H9 (cell line): Measurements from ENCODE around the gene SIGLEC14. TPM values are rescaled to one million over a fixed set of nuclear protein-coding genes. Genes with fewer than 3 reads are reported as not detected.
A peak's percentile ranks its signal among the peaks of the same experiment; 100 is the strongest.

Source experiments
- DNase-seq: peaks from one replicate; pipeline ENCODE4 v3.0.0-alpha.2; 2017
- H2AFZ ChIP-seq: one replicate; pipeline ENCODE4 v1.6.1; 2013; ENCODE audit warnings: mild to moderate bottlenecking, low read length, control low read depth, moderate library complexity
- H2AK5ac ChIP-seq: 2 replicates; pipeline ENCODE4 v1.6.1; 2013; ENCODE audit warnings: low read length, control low read depth, mixed read lengths; ENCODE audit not compliant: insufficient read length
- H2BK120ac ChIP-seq: one replicate; pipeline ENCODE4 v1.6.1; 2013; ENCODE audit warnings: low read depth, mild to moderate bottlenecking, low read length, control low read depth, inconsistent platforms; ENCODE audit not compliant: poor library complexity, severe bottlenecking
- H2BK12ac ChIP-seq: 2 replicates; pipeline ENCODE4 v1.6.1; 2013; ENCODE audit warnings: low read length, control low read depth, mixed read lengths, low read depth; ENCODE audit not compliant: insufficient read length
- H2BK15ac ChIP-seq: 2 replicates; pipeline ENCODE4 v1.6.1; 2013; ENCODE audit warnings: low read depth, low read length, control low read depth
- H2BK20ac ChIP-seq: one replicate; pipeline ENCODE4 v1.6.1; 2013; ENCODE audit warnings: low read depth, mild to moderate bottlenecking, low read length, control low read depth, inconsistent platforms; ENCODE audit not compliant: poor library complexity, severe bottlenecking
- H2BK5ac ChIP-seq: 2 replicates; pipeline ENCODE4 v1.6.1; 2013; ENCODE audit warnings: low read length, control low read depth, mixed read lengths; ENCODE audit not compliant: insufficient read length
- H3K14ac ChIP-seq: 2 replicates; pipeline ENCODE4 v1.6.1; 2013; ENCODE audit warnings: low read length, control low read depth; ENCODE audit not compliant: insufficient read depth
- H3K18ac ChIP-seq: 2 replicates; pipeline ENCODE4 v1.6.1; 2013; ENCODE audit warnings: low read depth, mild to moderate bottlenecking, mixed read lengths, low read length, control low read depth; ENCODE audit not compliant: insufficient read length
- H3K23ac ChIP-seq: 2 replicates; pipeline ENCODE4 v1.6.1; 2013; ENCODE audit warnings: low read length, control low read depth, mixed read lengths, low read depth; ENCODE audit not compliant: insufficient read length
- H3K23me2 ChIP-seq: 2 replicates; pipeline ENCODE4 v1.6.1; 2013; ENCODE audit warnings: low read depth, mild to moderate bottlenecking, mixed read lengths, low read length, control low read depth; ENCODE audit not compliant: insufficient read length, poor library complexity, severe bottlenecking
- H3K27ac ChIP-seq: 2 replicates; pipeline ENCODE4 v1.5.1; 2013; ENCODE audit warnings: low read length, control low read depth, mixed read lengths, low read depth; ENCODE audit not compliant: insufficient read length
- H3K27me3 ChIP-seq: 2 replicates; pipeline ENCODE4 v1.6.1; 2013; ENCODE audit warnings: low read length, control low read depth, inconsistent platforms; ENCODE audit not compliant: insufficient read depth
- H3K4ac ChIP-seq: 2 replicates; pipeline ENCODE4 v1.6.1; 2013; ENCODE audit warnings: low read depth, mild to moderate bottlenecking, control low read depth, inconsistent platforms, low read length, moderate library complexity
- H3K4me1 ChIP-seq: 2 replicates; pipeline ENCODE4 v1.6.1; 2013; ENCODE audit warnings: low read length, control low read depth, inconsistent platforms; ENCODE audit not compliant: insufficient read depth
- H3K4me2 ChIP-seq: 2 replicates; pipeline ENCODE4 v1.6.1; 2013; ENCODE audit warnings: low read length, control low read depth, mixed read lengths; ENCODE audit not compliant: insufficient read length, insufficient read depth
- H3K56ac ChIP-seq: 2 replicates; pipeline ENCODE4 v1.6.1; 2013; ENCODE audit warnings: low read depth, mild to moderate bottlenecking, mixed read lengths, low read length, control low read depth; ENCODE audit not compliant: insufficient read length
- H3K79me1 ChIP-seq: 2 replicates; pipeline ENCODE4 v1.6.1; 2013; ENCODE audit warnings: low read depth, mild to moderate bottlenecking, moderate library complexity, low read length, control low read depth, inconsistent platforms; ENCODE audit not compliant: insufficient read depth, poor library complexity, severe bottlenecking
- H3K79me2 ChIP-seq: 2 replicates; pipeline ENCODE4 v1.6.1; 2013; ENCODE audit warnings: low read length, control low read depth, inconsistent platforms; ENCODE audit not compliant: insufficient read depth
- H3K9ac ChIP-seq: 2 replicates; pipeline ENCODE4 v1.6.1; 2013; ENCODE audit warnings: low read length, control low read depth, mixed read lengths; ENCODE audit not compliant: insufficient read length; ENCODE audit errors: extremely low read depth
- H3K9me3 ChIP-seq: one replicate; pipeline ENCODE4 v1.6.1; 2013; ENCODE audit warnings: low read depth, low read length, inconsistent platforms; ENCODE audit not compliant: control insufficient read depth
- H3T11ph ChIP-seq: one replicate; pipeline ENCODE4 v1.6.1; 2013; ENCODE audit warnings: mild to moderate bottlenecking, low read length, control low read depth, inconsistent platforms
- H4K20me1 ChIP-seq: one replicate; pipeline ENCODE4 v1.6.1; 2013; ENCODE audit not compliant: control insufficient read depth, insufficient read length, insufficient read depth
- H4K5ac ChIP-seq: 2 replicates; pipeline ENCODE4 v1.6.1; 2013; ENCODE audit warnings: low read depth, mild to moderate bottlenecking, mixed read lengths, low read length, control low read depth; ENCODE audit not compliant: insufficient read length
- H4K8ac ChIP-seq: replicated peaks from 2 replicates; pipeline ENCODE4 v1.6.1; 2013; ENCODE audit warnings: low read length, control low read depth, mixed read lengths, low read depth; ENCODE audit not compliant: insufficient read length
- H4K91ac ChIP-seq: 2 replicates; pipeline ENCODE4 v1.6.1; 2013; ENCODE audit warnings: low read depth, mild to moderate bottlenecking, moderate library complexity, mixed read lengths, low read length, control low read depth; ENCODE audit not compliant: insufficient read length
- H3K27ac Mint-ChIP-seq, 3 experiments: 2 replicates in 2 of 3; 3 replicates in 1 of 3; pipeline ENCODE4 v1.8.0; 2020 to 2021; ENCODE audit warnings: mixed read lengths in 3 of 3, mild to moderate bottlenecking in 1 of 3, moderate library complexity in 1 of 3
- H3K27me3 Mint-ChIP-seq: 2 replicates; pipeline ENCODE4 v1.8.0; 2021; ENCODE audit warnings: low read depth, mild to moderate bottlenecking, moderate library complexity, mixed read lengths
- H3K36me3 Mint-ChIP-seq, 3 experiments: 2 replicates in 2 of 3; 3 replicates in 1 of 3; pipeline ENCODE4 v1.8.0; 2020 to 2021; ENCODE audit warnings: low read depth in 3 of 3, mixed read lengths in 3 of 3; ENCODE audit not compliant: insufficient read depth in 1 of 3
- H3K4me1 Mint-ChIP-seq, 2 experiments: 2 replicates each; pipeline ENCODE4 v1.8.0; 2020; ENCODE audit warnings: mixed read lengths in 2 of 2
- H3K4me3 Mint-ChIP-seq, 2 experiments: 2 replicates in 1 of 2; 3 replicates in 1 of 2; pipeline ENCODE4 v1.8.0; 2020 to 2021; ENCODE audit warnings: mild to moderate bottlenecking in 2 of 2, mixed read lengths in 2 of 2, moderate library complexity in 1 of 2
- H3K9me3 Mint-ChIP-seq, 2 experiments: 2 replicates in 1 of 2; 3 replicates in 1 of 2; pipeline ENCODE4 v1.8.0; 2020; ENCODE audit warnings: mild to moderate bottlenecking in 2 of 2, mixed read lengths in 2 of 2, moderate library complexity in 1 of 2
- CTCF ChIP-seq: fragments of 200-600 bp; sonication (generic); conservative IDR thresholded peaks from 3 replicates; pipeline ENCODE4 v1.8.0; 2021; ENCODE audit warnings: antibody characterized with exemption, mild to moderate bottlenecking
- WGBS: extraction: QIAGEN DNeasy Blood & Tissue Kit; methylation state at CpG from one replicate; pipeline ENCODE4 v1.1.7; 2013; ENCODE audit warnings: missing lambda C conversion rate, low lambda C conversion rate, mixed read lengths; ENCODE audit not compliant: insufficient read length; ENCODE audit errors: extremely low coverage; 5-methylcytosine and 5-hydroxymethylcytosine counted together
- total RNA-seq: library from RNA; stranded (reverse); gene quantifications from 2 replicates; pipeline ENCODE4 v1.2.1, GENCODE V29; 2021

Gene SIGLEC14
- total RNA-seq, 1 experiment from 2014 or later, result not detected

DNA sequence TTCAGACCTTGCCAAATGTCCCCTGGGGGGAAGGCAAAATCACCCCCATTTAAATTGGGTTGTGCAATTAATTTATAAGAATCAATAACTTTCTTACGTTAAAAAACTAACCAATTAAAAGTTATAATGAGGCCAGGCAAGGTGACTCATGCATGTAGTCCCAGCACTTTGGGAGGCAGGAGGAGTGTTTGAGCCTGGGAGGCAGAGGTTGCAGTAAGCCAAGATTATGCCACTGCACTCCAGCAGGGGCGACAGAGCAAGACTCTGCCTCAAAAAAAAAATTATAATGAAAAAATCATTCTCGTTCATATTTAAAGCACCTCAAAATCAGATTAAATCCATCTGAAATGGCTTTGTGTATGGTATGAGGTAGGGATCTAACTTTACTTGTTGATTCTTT is 18.4 kb upstream of the SIGLEC14 start:
- TF ChIP-seq CTCF, result peak; percentile 45; the same call in 1 of the 3 replicates
- H3K36me3 Mint-ChIP-seq, result no peaks in the 10 kb centered on the region
- peaks cover 24 to 56% of the 10 kb centered on the region in 2 experiments for H3K9me3 Mint-ChIP-seq
- no peak overlapping the region for H2AK5ac ChIP-seq
- H2AFZ ChIP-seq, result no peak overlapping the region
- H3K9me3 ChIP-seq, result no peaks in the 10 kb centered on the region
- peaks cover 36% of the 10 kb centered on the region for H3K27me3 Mint-ChIP-seq
- H2BK15ac ChIP-seq, result no peak overlapping the region
- no peaks in the 10 kb centered on the region for H3K4me1 ChIP-seq
- no peak overlapping the region for H4K91ac ChIP-seq
- no peak overlapping the region for H4K8ac ChIP-seq
- no peaks in the 10 kb centered on the region for H4K20me1 ChIP-seq
- no peaks in the 10 kb centered on the region for H3K79me1 ChIP-seq
- no peak for DNase-seq
- H3K27me3 ChIP-seq, result no peaks in the 10 kb centered on the region
- H3T11ph ChIP-seq, result no peak overlapping the region
- H3K23ac ChIP-seq, result no peak overlapping the region
- H3K14ac ChIP-seq, result no peak overlapping the region
- no peak overlapping the region for H2BK12ac ChIP-seq
- no peak overlapping the region for H3K9ac ChIP-seq
- no peak overlapping the region for H4K5ac ChIP-seq
- H3K79me2 ChIP-seq, result no peaks in the 10 kb centered on the region
- H3K4me1 Mint-ChIP-seq, result no peaks in the 10 kb centered on the region
- H3K4ac ChIP-seq, result no peak overlapping the region
- H3K56ac ChIP-seq, result no peak overlapping the region
- no peak overlapping the region for H3K27ac ChIP-seq
- WGBS, result no CpG with 5 or more reads among the region's 3 CpGs
- H3K4me3 Mint-ChIP-seq, result no peak overlapping the region
- H3K27ac Mint-ChIP-seq, result no peak overlapping the region
- H3K4me2 ChIP-seq, result no peak overlapping the region
- no peak overlapping the region for H3K18ac ChIP-seq
- H2BK20ac ChIP-seq, result no peak overlapping the region
- no peak overlapping the region for H2BK120ac ChIP-seq
- H3K23me2 ChIP-seq, result no peaks in the 10 kb centered on the region
- no peak overlapping the region for H2BK5ac ChIP-seq
